Activated CD4-positive, alpha-beta memory T cell treated with anti-CD3 and anti-CD28 coated beads, Interleukin-2, amount 10 ng/mL, durations not matched to agents 7 days and 5 days (primary cell): ENCODE measurements around the gene NPW. TPM values are rescaled to one million over a fixed set of nuclear protein-coding genes. Genes with fewer than 3 reads are reported as not detected.

Source experiments
- CTCF ChIA-PET: fragments of 350-600 bp; sonication (Branson Sonifier 250); formaldehyde crosslinking; loops from one replicate; lab custom pipeline; 2021; ENCODE audit warnings: antibody characterized with exemption, inconsistent platforms; lab: Charles Lee
- POLR2A ChIA-PET: fragments of 350-600 bp; sonication (Branson Sonifier 250); formaldehyde crosslinking; loops from one replicate; lab custom pipeline; 2021; ENCODE audit warnings: antibody characterized with exemption; lab: Charles Lee
- DNase-seq: peaks from one replicate; pipeline ENCODE4 v3.0.0-alpha.2; 2020
- H3K27ac Mint-ChIP-seq: one replicate; pipeline ENCODE4 v1.8.0; 2021; ENCODE audit warnings: mild to moderate bottlenecking, mixed read lengths
- H3K27me3 Mint-ChIP-seq: one replicate; pipeline ENCODE4 v1.8.0; 2021; ENCODE audit warnings: mixed read lengths
- H3K36me3 Mint-ChIP-seq: one replicate; pipeline ENCODE4 v1.8.0; 2021; ENCODE audit warnings: low read depth, mixed read lengths
- H3K4me1 Mint-ChIP-seq: one replicate; pipeline ENCODE4 v1.8.0; 2021; ENCODE audit warnings: mixed read lengths
- H3K4me3 Mint-ChIP-seq: one replicate; pipeline ENCODE4 v1.8.0; 2021; ENCODE audit warnings: mild to moderate bottlenecking, mixed read lengths
- H3K9me3 Mint-ChIP-seq: one replicate; pipeline ENCODE4 v1.8.0; 2021; ENCODE audit warnings: mixed read lengths
- total RNA-seq, 2 experiments: library from RNA; stranded (reverse); gene quantifications; one replicate each; pipeline ENCODE4 v1.2.3, GENCODE V29; 2021

The NPW gene
- total RNA-seq, 2 experiments from 2014 or later: 0.48 to 0.65 TPM

- Mint-ChIP-seq H3K9me3 (no peaks in the 10 kb centered on the region), H3K4me1 (peaks cover 6% of the 10 kb centered on the region), H3K27me3 (no peaks in the 10 kb centered on the region), H3K4me3 (no peak overlapping the region), H3K27ac (no peak overlapping the region), H3K36me3 (peaks cover 34% of the 10 kb centered on the region)
- ChIA-PET CTCF (no interaction called here), POLR2A (interaction anchor here (1.0 to 1.4 kb wide), 4 partner anchors 9 to 155 kb away, joined by 3 to 4 read pairs (median 4); no protein-coding TSS in a partner anchor)
- DNase-seq: no peak
Measured at GRCh38 chr16:1998852-1999801, 20.5 kb upstream of the NPW start.

DNA sequence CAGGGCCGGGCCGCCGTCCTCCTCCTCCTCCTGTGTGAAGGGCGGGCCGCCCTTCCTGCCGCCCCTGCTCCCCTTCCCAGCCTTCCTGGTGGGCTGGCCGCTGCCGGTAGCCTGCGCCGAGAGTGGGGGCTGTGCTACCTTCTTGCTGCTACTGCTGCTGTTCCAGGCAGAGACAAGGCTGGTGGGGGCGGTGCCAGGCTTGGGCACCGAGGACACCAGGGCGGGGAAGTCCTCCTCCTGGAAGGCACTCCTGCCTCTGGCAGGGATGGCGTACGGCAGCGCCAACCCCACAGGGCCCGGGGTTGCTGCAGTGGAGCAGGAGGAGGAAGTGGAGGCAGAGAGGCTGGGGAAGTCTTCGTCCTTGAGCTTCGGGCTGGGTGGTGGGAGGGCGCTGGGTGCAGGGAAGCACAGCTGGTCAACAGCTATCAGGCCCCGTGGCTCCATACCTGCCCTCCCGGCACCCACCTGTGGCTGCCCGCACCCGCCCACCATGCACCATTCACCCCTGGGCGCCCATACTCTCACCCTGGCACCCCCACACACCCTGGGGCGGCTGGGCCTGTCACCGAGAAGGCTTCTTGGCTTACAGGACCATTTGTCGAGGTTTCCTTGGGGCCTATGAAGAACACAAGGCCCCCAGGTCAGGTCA, 19.6 kb upstream of the NPW start:
- Mint-ChIP-seq H3K27me3 (no peaks in the 10 kb centered on the region), H3K4me1 (peaks cover 12% of the 10 kb centered on the region), H3K9me3 (no peaks in the 10 kb centered on the region), H3K27ac (no peak overlapping the region), H3K4me3 (no peak overlapping the region), H3K36me3 (peaks cover 34% of the 10 kb centered on the region)
- POLR2A ChIA-PET: interaction anchor here (1.1 to 1.4 kb wide), 2 partner anchors 9 to 10 kb away, joined by 4 read pairs; no protein-coding TSS in a partner anchor
- CTCF ChIA-PET: no interaction called here
- no peak for DNase-seq

DNA sequence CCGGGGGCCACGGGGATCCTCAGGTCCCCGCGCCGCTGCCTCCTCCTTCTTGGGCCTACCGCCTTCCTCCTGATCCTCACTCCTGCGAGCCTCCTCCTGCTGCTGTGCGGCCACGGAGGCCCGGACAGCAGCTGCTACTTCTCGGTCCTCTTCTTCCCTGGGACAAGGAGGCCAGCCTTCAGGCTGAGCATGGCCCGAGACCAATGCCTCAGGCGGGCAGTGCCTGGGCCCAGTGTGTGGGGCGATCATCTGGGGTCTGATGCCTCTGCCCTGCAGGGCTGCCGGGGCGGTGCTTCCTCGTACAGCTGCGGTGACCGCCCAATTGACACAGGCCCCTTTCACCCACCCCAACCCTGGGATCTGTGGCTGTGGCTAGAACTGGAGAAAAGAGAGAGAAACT, 18.6 kb upstream of the NPW start:
- ChIA-PET POLR2A (interaction anchor here (1.4 to 1.5 kb wide), 2 partner anchors 8 to 22 kb away, joined by 4 read pairs; no protein-coding TSS in a partner anchor), CTCF (interaction anchor here (1.3 kb wide), 1 partner anchor 139 kb away, joined by 3 read pairs; no protein-coding TSS in a partner anchor)
- Mint-ChIP-seq H3K27ac (no peak overlapping the region), H3K9me3 (no peaks in the 10 kb centered on the region), H3K36me3 (peaks cover 29% of the 10 kb centered on the region), H3K4me1 (peaks cover 17% of the 10 kb centered on the region), H3K4me3 (no peak overlapping the region), H3K27me3 (no peaks in the 10 kb centered on the region)
- no peak for DNase-seq

GRCh38 chr16:2001456-2002355, 17.9 kb upstream of the NPW start:
- Mint-ChIP-seq H3K9me3 (no peaks in the 10 kb centered on the region), H3K4me1 (peaks cover 23% of the 10 kb centered on the region), H3K36me3 (peaks cover 28% of the 10 kb centered on the region), H3K27me3 (no peaks in the 10 kb centered on the region), H3K27ac (no peak overlapping the region), H3K4me3 (no peak overlapping the region)
- POLR2A ChIA-PET: interaction anchor here (1.5 kb wide), 1 partner anchor 21 kb away, joined by 4 read pairs; no protein-coding TSS in a partner anchor
- CTCF ChIA-PET: interaction anchor here (0.6 to 1.3 kb wide), 2 partner anchors 103 to 139 kb away, joined by 3 to 4 read pairs; no protein-coding TSS in a partner anchor
- DNase-seq: no peak

- ChIA-PET CTCF (interaction anchor here (1.3 to 3.5 kb wide), 7 partner anchors 10 to 153 kb away, joined by 3 to 36 read pairs (median 10); partner anchors contain the start of gene TRAF7), POLR2A (interaction anchor here (1.3 to 4.9 kb wide), 3 partner anchors 10 to 138 kb away, joined by 4 to 27 read pairs (median 5); no protein-coding TSS in a partner anchor)
- DNase-seq: no peak
- H3K36me3 Mint-ChIP-seq: peaks cover 28% of the 10 kb centered on the region
- H3K9me3 Mint-ChIP-seq: no peaks in the 10 kb centered on the region
- H3K4me3 Mint-ChIP-seq: no peak overlapping the region
- peaks cover 32% of the 10 kb centered on the region for H3K4me1 Mint-ChIP-seq
- no peak overlapping the region for H3K27ac Mint-ChIP-seq
- no peaks in the 10 kb centered on the region for H3K27me3 Mint-ChIP-seq
Measured at GRCh38 chr16:2002406-2003230, 17.0 kb upstream of the NPW start.

GRCh38 chr16:2003231-2003826, 16.3 kb upstream of the NPW start:
- CTCF ChIA-PET: interaction anchor here (0.8 to 3.5 kb wide), 16 partner anchors 9 to 795 kb away, joined by 3 to 36 read pairs (median 6); partner anchors contain the start of genes ECI1, NTHL1, TRAF7 and TSC2
- no peak for DNase-seq
- Mint-ChIP-seq H3K4me3 (no peak overlapping the region), H3K27ac (no peak overlapping the region), H3K27me3 (no peaks in the 10 kb centered on the region), H3K36me3 (peaks cover 26% of the 10 kb centered on the region), H3K9me3 (no peaks in the 10 kb centered on the region), H3K4me1 (peaks cover 40% of the 10 kb centered on the region)
- POLR2A ChIA-PET: interaction anchor here (0.7 to 4.9 kb wide), 7 partner anchors 10 to 137 kb away, joined by 3 to 27 read pairs (median 5); partner anchors contain the start of genes NTHL1, RPS2, TBL3 and TSC2

GRCh38 chr16:2003827-2004641, 15.6 kb upstream of the NPW start:
- H3K4me3 Mint-ChIP-seq: no peak overlapping the region
- H3K9me3 Mint-ChIP-seq: no peaks in the 10 kb centered on the region
- ChIA-PET CTCF (interaction anchor here (0.6 to 3.5 kb wide), 24 partner anchors 9 to 794 kb away, joined by 3 to 36 read pairs (median 4); partner anchors contain the start of genes ECI1, MSRB1, NTHL1 and TBL3), POLR2A (interaction anchor here (0.7 to 4.9 kb wide), 11 partner anchors 11 to 248 kb away, joined by 3 to 27 read pairs (median 5); partner anchors contain the start of genes ECI1, GFER, NTHL1 and RPS2)
- H3K36me3 Mint-ChIP-seq: peaks cover 30% of the 10 kb centered on the region
- peak; percentile 91 for DNase-seq
- H3K27me3 Mint-ChIP-seq: no peaks in the 10 kb centered on the region
- peaks cover 45% of the 10 kb centered on the region for H3K4me1 Mint-ChIP-seq
- no peak overlapping the region for H3K27ac Mint-ChIP-seq

- no peak overlapping the region for H3K4me3 Mint-ChIP-seq
- peaks cover 30% of the 10 kb centered on the region for H3K36me3 Mint-ChIP-seq
- no peaks in the 10 kb centered on the region for H3K9me3 Mint-ChIP-seq
- CTCF ChIA-PET: interaction anchor here (1.1 to 3.5 kb wide), 7 partner anchors 12 to 264 kb away, joined by 3 to 36 read pairs (median 13); partner anchors contain the start of genes TBL3 and TRAF7
- H3K4me1 Mint-ChIP-seq: peaks cover 45% of the 10 kb centered on the region
- no peak overlapping the region for H3K27ac Mint-ChIP-seq
- no peak for DNase-seq
- no peaks in the 10 kb centered on the region for H3K27me3 Mint-ChIP-seq
- POLR2A ChIA-PET: interaction anchor here (0.6 to 4.9 kb wide), 8 partner anchors 12 to 247 kb away, joined by 3 to 27 read pairs (median 6); partner anchors contain the start of genes ECI1, GFER, NTHL1 and RPS2
Measured at GRCh38 chr16:2004795-2005517, 14.6 kb upstream of the NPW start.

GRCh38 chr16:2005646-2006045, 13.9 kb upstream of the NPW start:
- H3K27me3 Mint-ChIP-seq: no peaks in the 10 kb centered on the region
- H3K9me3 Mint-ChIP-seq: no peaks in the 10 kb centered on the region
- H3K4me1 Mint-ChIP-seq: peaks cover 51% of the 10 kb centered on the region
- POLR2A ChIA-PET: interaction anchor here (2.3 to 4.9 kb wide), 2 partner anchors 13 to 41 kb away, joined by 9 to 27 read pairs; partner anchors contain the start of gene RPS2
- no peak overlapping the region for H3K4me3 Mint-ChIP-seq
- H3K36me3 Mint-ChIP-seq: peaks cover 32% of the 10 kb centered on the region
- no peak overlapping the region for H3K27ac Mint-ChIP-seq
- CTCF ChIA-PET: interaction anchor here (2.4 to 3.5 kb wide), 2 partner anchors 13 to 134 kb away, joined by 31 to 36 read pairs; no protein-coding TSS in a partner anchor
- DNase-seq: no peak
